ENCODE results near the gene ZDHHC14. TPM values are rescaled to one million over a fixed set of nuclear protein-coding genes. Genes with fewer than 3 reads are reported as not detected.

The ZDHHC14 gene
- total and polyA plus RNA-seq, 2 of the 8 experiments (the other 6 are each of a cell fraction or from before 2014, with no cell fraction given), result 2.9 to 5.3 TPM

DNA sequence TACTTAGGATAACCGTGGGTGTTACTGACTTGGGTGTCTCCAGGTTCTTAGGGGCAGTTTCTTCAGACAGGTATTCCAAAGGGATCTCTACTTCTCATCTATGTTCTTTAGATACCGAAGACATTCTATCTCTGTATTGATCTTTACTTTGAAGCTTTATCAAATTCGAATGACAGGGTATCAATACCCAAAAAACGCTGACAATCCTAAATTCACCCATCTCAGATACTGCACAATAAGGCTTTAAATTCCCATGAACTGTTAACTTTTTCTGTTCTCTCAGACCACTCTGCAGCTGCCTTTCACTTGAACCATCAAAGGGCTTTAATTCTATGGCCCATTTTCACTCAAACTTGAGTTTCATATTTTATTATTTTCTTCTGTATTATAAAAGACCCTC is 72.1 kb downstream of the ZDHHC14 start (continued):
- TF ChIP-seq, protein P1, sequence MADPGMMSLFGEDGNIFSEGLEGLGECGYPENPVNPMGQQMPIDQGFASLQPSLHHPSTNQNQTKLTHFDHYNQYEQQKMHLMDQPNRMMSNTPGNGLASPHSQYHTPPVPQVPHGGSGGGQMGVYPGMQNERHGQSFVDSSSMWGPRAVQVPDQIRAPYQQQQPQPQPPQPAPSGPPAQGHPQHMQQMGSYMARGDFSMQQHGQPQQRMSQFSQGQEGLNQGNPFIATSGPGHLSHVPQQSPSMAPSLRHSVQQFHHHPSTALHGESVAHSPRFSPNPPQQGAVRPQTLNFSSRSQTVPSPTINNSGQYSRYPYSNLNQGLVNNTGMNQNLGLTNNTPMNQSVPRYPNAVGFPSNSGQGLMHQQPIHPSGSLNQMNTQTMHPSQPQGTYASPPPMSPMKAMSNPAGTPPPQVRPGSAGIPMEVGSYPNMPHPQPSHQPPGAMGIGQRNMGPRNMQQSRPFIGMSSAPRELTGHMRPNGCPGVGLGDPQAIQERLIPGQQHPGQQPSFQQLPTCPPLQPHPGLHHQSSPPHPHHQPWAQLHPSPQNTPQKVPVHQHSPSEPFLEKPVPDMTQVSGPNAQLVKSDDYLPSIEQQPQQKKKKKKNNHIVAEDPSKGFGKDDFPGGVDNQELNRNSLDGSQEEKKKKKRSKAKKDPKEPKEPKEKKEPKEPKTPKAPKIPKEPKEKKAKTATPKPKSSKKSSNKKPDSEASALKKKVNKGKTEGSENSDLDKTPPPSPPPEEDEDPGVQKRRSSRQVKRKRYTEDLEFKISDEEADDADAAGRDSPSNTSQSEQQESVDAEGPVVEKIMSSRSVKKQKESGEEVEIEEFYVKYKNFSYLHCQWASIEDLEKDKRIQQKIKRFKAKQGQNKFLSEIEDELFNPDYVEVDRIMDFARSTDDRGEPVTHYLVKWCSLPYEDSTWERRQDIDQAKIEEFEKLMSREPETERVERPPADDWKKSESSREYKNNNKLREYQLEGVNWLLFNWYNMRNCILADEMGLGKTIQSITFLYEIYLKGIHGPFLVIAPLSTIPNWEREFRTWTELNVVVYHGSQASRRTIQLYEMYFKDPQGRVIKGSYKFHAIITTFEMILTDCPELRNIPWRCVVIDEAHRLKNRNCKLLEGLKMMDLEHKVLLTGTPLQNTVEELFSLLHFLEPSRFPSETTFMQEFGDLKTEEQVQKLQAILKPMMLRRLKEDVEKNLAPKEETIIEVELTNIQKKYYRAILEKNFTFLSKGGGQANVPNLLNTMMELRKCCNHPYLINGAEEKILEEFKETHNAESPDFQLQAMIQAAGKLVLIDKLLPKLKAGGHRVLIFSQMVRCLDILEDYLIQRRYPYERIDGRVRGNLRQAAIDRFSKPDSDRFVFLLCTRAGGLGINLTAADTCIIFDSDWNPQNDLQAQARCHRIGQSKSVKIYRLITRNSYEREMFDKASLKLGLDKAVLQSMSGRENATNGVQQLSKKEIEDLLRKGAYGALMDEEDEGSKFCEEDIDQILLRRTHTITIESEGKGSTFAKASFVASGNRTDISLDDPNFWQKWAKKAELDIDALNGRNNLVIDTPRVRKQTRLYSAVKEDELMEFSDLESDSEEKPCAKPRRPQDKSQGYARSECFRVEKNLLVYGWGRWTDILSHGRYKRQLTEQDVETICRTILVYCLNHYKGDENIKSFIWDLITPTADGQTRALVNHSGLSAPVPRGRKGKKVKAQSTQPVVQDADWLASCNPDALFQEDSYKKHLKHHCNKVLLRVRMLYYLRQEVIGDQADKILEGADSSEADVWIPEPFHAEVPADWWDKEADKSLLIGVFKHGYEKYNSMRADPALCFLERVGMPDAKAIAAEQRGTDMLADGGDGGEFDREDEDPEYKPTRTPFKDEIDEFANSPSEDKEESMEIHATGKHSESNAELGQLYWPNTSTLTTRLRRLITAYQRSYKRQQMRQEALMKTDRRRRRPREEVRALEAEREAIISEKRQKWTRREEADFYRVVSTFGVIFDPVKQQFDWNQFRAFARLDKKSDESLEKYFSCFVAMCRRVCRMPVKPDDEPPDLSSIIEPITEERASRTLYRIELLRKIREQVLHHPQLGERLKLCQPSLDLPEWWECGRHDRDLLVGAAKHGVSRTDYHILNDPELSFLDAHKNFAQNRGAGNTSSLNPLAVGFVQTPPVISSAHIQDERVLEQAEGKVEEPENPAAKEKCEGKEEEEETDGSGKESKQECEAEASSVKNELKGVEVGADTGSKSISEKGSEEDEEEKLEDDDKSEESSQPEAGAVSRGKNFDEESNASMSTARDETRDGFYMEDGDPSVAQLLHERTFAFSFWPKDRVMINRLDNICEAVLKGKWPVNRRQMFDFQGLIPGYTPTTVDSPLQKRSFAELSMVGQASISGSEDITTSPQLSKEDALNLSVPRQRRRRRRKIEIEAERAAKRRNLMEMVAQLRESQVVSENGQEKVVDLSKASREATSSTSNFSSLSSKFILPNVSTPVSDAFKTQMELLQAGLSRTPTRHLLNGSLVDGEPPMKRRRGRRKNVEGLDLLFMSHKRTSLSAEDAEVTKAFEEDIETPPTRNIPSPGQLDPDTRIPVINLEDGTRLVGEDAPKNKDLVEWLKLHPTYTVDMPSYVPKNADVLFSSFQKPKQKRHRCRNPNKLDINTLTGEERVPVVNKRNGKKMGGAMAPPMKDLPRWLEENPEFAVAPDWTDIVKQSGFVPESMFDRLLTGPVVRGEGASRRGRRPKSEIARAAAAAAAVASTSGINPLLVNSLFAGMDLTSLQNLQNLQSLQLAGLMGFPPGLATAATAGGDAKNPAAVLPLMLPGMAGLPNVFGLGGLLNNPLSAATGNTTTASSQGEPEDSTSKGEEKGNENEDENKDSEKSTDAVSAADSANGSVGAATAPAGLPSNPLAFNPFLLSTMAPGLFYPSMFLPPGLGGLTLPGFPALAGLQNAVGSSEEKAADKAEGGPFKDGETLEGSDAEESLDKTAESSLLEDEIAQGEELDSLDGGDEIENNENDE (IDR thresholded peaks at IDR 0.05; ENCODE audit: insufficient replicate concordance, low read length), result no peak
- TF ChIP-seq RXRA (IDR thresholded peaks at IDR 0.05; ENCODE audit: insufficient read depth, low read depth, low read length), result no peak
- no peak for TF ChIP-seq KDM1A (IDR thresholded peaks at IDR 0.05; ENCODE audit: borderline replicate concordance, low read length)
- TF ChIP-seq, protein P2, sequence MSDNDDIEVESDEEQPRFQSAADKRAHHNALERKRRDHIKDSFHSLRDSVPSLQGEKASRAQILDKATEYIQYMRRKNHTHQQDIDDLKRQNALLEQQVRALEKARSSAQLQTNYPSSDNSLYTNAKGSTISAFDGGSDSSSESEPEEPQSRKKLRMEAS (IDR thresholded peaks at IDR 0.05), result no peak
- no peak for TF ChIP-seq NANOG (IDR thresholded peaks at IDR 0.05; ENCODE audit: insufficient read depth, low read depth, low read length, poor library complexity, severe bottlenecking)
